MM.1S (cell line): ENCODE measurements around the gene ACBD4.
A peak's percentile ranks its signal among the peaks of the same experiment; 100 is the strongest.

Experiments
- DNase-seq: peaks from one replicate; pipeline ENCODE4 v3.0.0-alpha.2; 2015
- H2AFZ ChIP-seq: fragments of 300-600 bp; sonication (generic); 2 replicates; pipeline ENCODE4 v1.6.0; 2016; ENCODE audit warnings: antibody characterized with exemption, low read length
- H3F3A ChIP-seq: fragments of 300-600 bp; sonication (generic); 2 replicates; pipeline ENCODE4 v1.6.1; 2016; ENCODE audit warnings: mild to moderate bottlenecking, antibody characterized with exemption, low read length, moderate library complexity, mixed read lengths; ENCODE audit not compliant: insufficient read depth
- H3K27ac ChIP-seq: fragments of 300-600 bp; sonication (generic); 2 replicates; pipeline ENCODE4 v1.5.1; 2016; ENCODE audit warnings: mild to moderate bottlenecking, low read length
- H3K27me3 ChIP-seq: fragments of 300-600 bp; sonication (generic); replicated peaks from 2 replicates; pipeline ENCODE4 v1.6.0; 2016; ENCODE audit warnings: low read length; ENCODE audit not compliant: insufficient read depth
- H3K36me3 ChIP-seq: fragments of 300-600 bp; sonication (generic); replicated peaks from 2 replicates; pipeline ENCODE4 v1.6.1; 2016; ENCODE audit warnings: mild to moderate bottlenecking, low read length, mixed read lengths; ENCODE audit not compliant: insufficient read depth
- H3K4me1 ChIP-seq: fragments of 300-600 bp; sonication (generic); 2 replicates; pipeline ENCODE4 v1.6.1; 2016; ENCODE audit warnings: low read length, mixed read lengths
- H3K4me2 ChIP-seq: fragments of 300-600 bp; sonication (generic); 2 replicates; pipeline ENCODE4 v1.6.0; 2016; ENCODE audit warnings: low read depth, low read length
- H3K4me3 ChIP-seq: fragments of 300-600 bp; sonication (generic); 2 replicates; pipeline ENCODE4 v1.5.1; 2016; ENCODE audit warnings: low read length, mixed read lengths
- H3K79me2 ChIP-seq: fragments of 300-600 bp; sonication (generic); 2 replicates; pipeline ENCODE4 v1.6.1; 2016; ENCODE audit warnings: mixed run types, low read length, mixed read lengths
- H3K9ac ChIP-seq: fragments of 300-600 bp; sonication (generic); 2 replicates; pipeline ENCODE4 v1.6.1; 2016; ENCODE audit warnings: low read length, mixed read lengths
- H3K9me2 ChIP-seq: fragments of 300-600 bp; sonication (generic); replicated peaks from 2 replicates; pipeline ENCODE4 v1.6.1; 2016; ENCODE audit warnings: mild to moderate bottlenecking, low read length, mixed read lengths; ENCODE audit not compliant: insufficient read depth
- H3K9me3 ChIP-seq: fragments of 300-600 bp; sonication (generic); replicated peaks from 2 replicates; pipeline ENCODE4 v1.6.1; 2016; ENCODE audit warnings: mild to moderate bottlenecking, low read length, mixed read lengths; ENCODE audit not compliant: insufficient read depth
- H4K20me1 ChIP-seq: fragments of 300-600 bp; sonication (generic); 2 replicates; pipeline ENCODE4 v1.6.1; 2016; ENCODE audit warnings: mild to moderate bottlenecking, low read length, moderate library complexity, mixed read lengths; ENCODE audit not compliant: insufficient read depth
- EZH2 ChIP-seq: fragments of 300-600 bp; sonication (generic); optimal IDR thresholded peaks from 2 replicates; pipeline ENCODE3; 2017; ENCODE audit warnings: low read depth, mild to moderate bottlenecking, antibody characterized with exemption, low read length, mixed read lengths
- EZH2phosphoT487 ChIP-seq: fragments of 300-600 bp; sonication (generic); IDR thresholded peaks from 2 replicates; pipeline ENCODE4 v1.6.1; 2018; ENCODE audit warnings: antibody characterized with exemption, low read length
- TF ChIP-seq, protein P1 (sequence below): fragments of 300-600 bp; sonication (generic); IDR thresholded peaks from 2 replicates; pipeline ENCODE4 v1.5.1; 2016; ENCODE audit warnings: antibody characterized with exemption, low read length, mixed read lengths

The ACBD4 gene

DNA sequence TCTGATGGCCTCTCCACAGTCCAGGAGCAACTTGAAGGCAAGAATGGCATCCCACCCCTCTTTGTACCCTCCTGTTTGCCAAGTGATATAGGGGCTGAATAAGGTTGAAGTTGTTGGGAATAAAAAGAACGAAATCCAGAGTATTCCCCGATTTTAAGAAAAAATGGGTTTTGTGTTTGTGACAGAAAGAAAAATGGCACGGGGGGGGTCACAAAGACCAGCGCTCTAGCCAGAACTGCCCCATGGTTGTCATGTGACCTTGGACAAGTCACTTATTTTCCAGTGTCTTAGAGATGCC, 11.1 kb downstream of the ACBD4 start:
- Histone ChIP-seq H3K4me1 (peaks cover 10% of the 10 kb centered on the region), H3K4me3 (peak overlapping the region; percentile 82; the same call in 1 of the 2 replicates), H3K9me2 (no peaks in the 10 kb centered on the region), H3K4me2 (peak overlapping the region; percentile 81; the same call in 1 of the 2 replicates), H3K9me3 (no peaks in the 10 kb centered on the region), H3F3A (peaks cover 34% of the 10 kb centered on the region), H3K9ac (no peak overlapping the region; the same call in 1 of the 2 replicates), H2AFZ (no peak overlapping the region; the same call in 1 of the 2 replicates), H3K27me3 (no peaks in the 10 kb centered on the region), H4K20me1 (no peaks in the 10 kb centered on the region; the same call in 1 of the 2 replicates), H3K27ac (no peak overlapping the region), H3K36me3 (no peaks in the 10 kb centered on the region), H3K79me2 (peaks cover 24% of the 10 kb centered on the region)
- DNase-seq: no peak
- TF ChIP-seq EZH2phosphoT487 (no peak), EZH2 (no peak)
- TF ChIP-seq, protein P1, sequence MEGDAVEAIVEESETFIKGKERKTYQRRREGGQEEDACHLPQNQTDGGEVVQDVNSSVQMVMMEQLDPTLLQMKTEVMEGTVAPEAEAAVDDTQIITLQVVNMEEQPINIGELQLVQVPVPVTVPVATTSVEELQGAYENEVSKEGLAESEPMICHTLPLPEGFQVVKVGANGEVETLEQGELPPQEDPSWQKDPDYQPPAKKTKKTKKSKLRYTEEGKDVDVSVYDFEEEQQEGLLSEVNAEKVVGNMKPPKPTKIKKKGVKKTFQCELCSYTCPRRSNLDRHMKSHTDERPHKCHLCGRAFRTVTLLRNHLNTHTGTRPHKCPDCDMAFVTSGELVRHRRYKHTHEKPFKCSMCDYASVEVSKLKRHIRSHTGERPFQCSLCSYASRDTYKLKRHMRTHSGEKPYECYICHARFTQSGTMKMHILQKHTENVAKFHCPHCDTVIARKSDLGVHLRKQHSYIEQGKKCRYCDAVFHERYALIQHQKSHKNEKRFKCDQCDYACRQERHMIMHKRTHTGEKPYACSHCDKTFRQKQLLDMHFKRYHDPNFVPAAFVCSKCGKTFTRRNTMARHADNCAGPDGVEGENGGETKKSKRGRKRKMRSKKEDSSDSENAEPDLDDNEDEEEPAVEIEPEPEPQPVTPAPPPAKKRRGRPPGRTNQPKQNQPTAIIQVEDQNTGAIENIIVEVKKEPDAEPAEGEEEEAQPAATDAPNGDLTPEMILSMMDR: no peak

DNA sequence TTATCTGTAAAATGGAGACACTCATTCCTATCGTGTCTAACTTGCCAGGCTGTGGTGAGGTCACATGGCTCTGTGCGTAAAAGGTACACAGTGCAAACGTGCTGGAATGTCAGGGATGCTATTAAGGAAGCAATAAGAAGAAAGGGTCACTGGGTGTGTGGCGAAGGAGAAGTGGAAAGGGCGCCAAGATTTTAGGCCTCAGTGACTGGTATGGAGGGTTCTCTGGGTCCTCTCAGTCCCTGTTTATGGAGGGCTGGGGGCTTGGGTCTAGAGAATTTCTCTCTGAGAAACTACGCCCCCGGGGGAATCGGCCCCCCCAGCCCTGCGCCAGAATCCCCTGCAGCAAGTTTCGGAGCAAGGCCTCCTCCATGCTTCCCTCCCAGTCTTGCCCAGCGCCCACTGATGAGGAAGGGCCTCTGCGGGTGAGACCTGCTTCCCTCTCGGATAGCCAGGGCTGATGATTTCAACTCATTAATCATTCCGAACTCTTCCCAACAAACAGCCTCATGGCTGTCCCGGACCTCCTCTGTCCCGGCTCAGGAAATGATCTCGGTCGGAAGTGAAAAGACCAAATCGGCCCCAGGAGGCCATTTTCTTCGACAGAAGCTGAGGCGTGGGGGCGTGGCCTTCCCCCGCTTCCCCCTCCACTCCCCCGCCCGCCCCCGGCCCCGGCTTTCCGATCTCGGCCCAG, 11.5 kb downstream of the ACBD4 start:
- Histone ChIP-seq H2AFZ (peak overlapping the region; percentile 73), H3K4me3 (peak overlapping the region; percentile 82), H3K9ac (peak overlapping the region; percentile 97), H3K79me2 (peaks cover 25% of the 10 kb centered on the region), H4K20me1 (no peaks in the 10 kb centered on the region; the same call in 1 of the 2 replicates), H3K9me2 (no peaks in the 10 kb centered on the region), H3K9me3 (no peaks in the 10 kb centered on the region), H3K27me3 (no peaks in the 10 kb centered on the region), H3K4me2 (peak overlapping the region; percentile 81), H3K4me1 (peaks cover 13% of the 10 kb centered on the region), H3K27ac (peak overlapping the region; percentile 91), H3F3A (peaks cover 37% of the 10 kb centered on the region), H3K36me3 (no peaks in the 10 kb centered on the region)
- DNase-seq: no peak
- TF ChIP-seq EZH2: no peak
- TF ChIP-seq EZH2phosphoT487: no peak
- TF ChIP-seq, protein P1: no peak

DNA sequence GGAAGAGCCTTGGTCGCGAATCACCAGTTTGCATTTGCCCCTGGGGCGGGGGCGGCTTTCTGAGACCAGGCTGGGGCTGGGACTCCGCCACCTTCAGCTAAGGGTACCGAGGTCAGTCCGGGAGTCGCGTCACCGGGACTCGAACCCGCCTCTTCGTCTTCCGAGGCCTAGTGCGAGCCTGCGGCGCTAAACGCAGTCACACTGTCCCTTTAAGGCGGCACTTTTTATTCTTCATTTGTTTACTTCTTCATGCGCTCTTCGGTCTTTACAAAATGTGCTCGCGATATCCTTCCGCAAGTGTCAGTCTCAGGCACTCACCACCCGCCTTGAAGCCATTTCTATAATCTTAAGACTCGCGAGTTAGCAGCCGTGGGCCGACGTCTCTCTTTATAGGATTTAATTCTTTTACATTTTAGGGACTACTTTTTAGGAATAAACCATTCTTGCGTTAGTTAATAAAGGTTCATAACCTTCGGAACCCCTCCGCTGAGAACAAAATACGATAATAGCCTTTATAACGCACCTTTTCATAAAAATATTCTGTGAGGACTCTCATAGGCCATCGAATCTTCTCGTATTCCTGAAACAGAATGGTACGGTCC, 12.2 kb downstream of the ACBD4 start:
- Histone ChIP-seq H3K9ac (peak overlapping the region; percentile 97), H3K27me3 (no peaks in the 10 kb centered on the region), H3F3A (peaks cover 40% of the 10 kb centered on the region), H4K20me1 (no peaks in the 10 kb centered on the region; the same call in 1 of the 2 replicates), H3K4me3 (peak overlapping the region; percentile 82), H3K9me2 (no peaks in the 10 kb centered on the region), H3K79me2 (peaks cover 25% of the 10 kb centered on the region), H2AFZ (peak overlapping the region; percentile 71), H3K4me1 (peaks cover 13% of the 10 kb centered on the region), H3K27ac (peak overlapping the region; percentile 91), H3K36me3 (no peaks in the 10 kb centered on the region), H3K4me2 (peak overlapping the region; percentile 81), H3K9me3 (no peaks in the 10 kb centered on the region)
- TF ChIP-seq, protein P1: no peak
- no peak for TF ChIP-seq EZH2phosphoT487
- no peak for TF ChIP-seq EZH2
- peak; percentile 93 for DNase-seq
